Right renal cortex interstitium (tissue), 3 donors: ENCODE data around the gene CDHR2. TPM values are rescaled to one million over a fixed set of nuclear protein-coding genes. Genes with fewer than 3 reads are reported as not detected.

Experiments used
- DNase-seq, 3 donors: peaks; one replicate each; pipeline ENCODE4 v3.0.0-alpha.2; 2013; ENCODE audit warnings: low read depth in 3 of 3, low spot score in 2 of 3
- polyA plus RNA-seq, 3 donors: library from polyadenylated mRNA; unstranded; fragments of 120-200 nt; gene quantifications; one replicate each; pipeline ENCODE4 v1.2.1, GENCODE V29; 2013; ENCODE audit not compliant: insufficient read length in 3 of 3

Gene CDHR2
- polyA plus RNA-seq, 3 donors: 18.9 to 23.1 (median 20.2) TPM

- DNase-seq: no peak
Measured at GRCh38 chr5:176610435-176610773, 61.3 kb downstream of the CDHR2 start.

GRCh38 chr5:176611435-176611834 lies 62.3 kb downstream of the CDHR2 start:
- peak; percentile 51 to 82 (median 56) for DNase-seq

DNA sequence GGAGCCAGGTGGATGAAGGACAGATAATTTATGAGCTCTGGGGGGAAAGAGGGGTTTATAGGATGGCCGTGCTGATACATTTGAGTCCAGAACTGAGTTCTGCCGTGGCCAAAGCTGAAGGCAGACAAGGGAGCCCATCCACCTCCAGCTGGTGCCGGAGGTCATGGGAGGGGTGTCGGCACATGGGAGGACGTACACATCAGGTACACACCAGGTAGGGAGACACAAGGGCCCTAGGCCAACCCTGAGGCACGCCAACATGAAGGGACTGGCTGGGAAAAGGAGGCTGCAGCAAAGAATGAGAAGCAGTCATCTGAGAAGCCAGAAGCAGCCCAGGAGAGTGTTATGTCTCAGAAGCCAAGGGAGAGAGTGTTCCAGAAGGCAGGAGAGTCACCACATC lies 62.9 kb downstream of the CDHR2 start:
- no peak for DNase-seq

DNA sequence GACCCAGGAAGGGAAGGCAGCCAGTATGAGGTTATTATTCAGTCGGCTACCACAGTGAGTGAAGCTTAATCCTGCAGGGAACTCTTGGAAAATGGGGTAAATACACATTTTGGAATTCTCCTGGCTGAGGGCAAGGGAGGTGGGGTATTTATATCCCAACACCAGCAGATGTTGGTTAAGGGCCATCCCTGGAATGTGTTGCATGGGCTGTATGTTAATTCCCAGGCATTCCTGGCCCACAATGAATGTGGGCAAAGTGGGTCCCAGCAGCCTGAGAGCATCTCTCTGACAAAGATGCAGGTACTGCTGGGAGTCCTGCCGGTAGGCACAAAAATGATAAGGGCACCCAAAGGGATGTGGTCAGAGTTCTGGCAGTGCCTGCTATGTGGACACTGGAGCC lies 63.7 kb downstream of the CDHR2 start:
- DNase-seq: no peak

- DNase-seq: no peak
Measured at GRCh38 chr5:176614805-176615478, 65.8 kb downstream of the CDHR2 start.

DNA sequence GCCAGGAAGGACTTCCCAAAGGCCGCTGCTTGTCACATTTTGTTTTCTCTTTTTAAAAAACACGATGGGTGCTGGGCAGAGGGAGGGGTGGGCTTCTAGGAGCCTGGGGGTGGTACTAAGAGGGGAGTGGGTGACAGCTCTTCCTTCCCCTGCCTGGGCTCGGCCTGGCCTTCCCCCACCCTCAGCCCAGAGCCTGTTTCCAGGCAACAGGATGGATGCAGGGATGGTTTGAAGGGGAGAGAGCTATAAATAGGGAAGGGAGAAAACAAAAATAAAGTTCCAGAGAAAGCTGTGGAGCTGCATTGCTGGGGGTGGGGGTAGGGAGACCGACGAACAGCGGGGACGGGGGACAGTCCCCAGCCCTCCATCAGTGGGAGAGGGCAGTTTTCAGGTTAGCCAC lies 67.4 kb downstream of the CDHR2 start:
- no peak for DNase-seq

DNA sequence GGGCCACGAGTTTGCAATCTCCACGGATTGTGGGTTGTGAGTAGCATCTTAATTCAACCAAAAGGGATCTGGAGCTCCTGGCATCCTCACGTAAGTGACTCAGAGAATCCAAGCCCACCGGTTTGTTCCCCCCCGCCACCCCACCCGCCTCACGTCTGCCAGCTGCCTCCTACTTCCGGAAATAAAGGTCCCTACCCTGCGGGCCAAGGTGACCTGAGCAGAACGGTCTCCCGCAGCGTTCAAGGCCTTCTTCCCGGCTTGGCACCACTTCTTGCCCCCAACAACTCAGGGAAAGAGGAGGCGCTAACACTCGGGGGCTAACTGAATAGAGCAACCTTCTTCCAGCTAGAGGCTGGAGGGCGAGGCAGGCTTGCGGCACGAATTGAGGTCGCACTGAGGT lies 69.6 kb downstream of the CDHR2 start:
- DNase-seq: no peak

GRCh38 chr5:176619203-176619568 lies 70.0 kb downstream of the CDHR2 start:
- peak in 1 of 3 donors; percentile 52 for DNase-seq

- DNase-seq: no peak
Measured at GRCh38 chr5:176619569-176620332, 70.6 kb downstream of the CDHR2 start.

DNA sequence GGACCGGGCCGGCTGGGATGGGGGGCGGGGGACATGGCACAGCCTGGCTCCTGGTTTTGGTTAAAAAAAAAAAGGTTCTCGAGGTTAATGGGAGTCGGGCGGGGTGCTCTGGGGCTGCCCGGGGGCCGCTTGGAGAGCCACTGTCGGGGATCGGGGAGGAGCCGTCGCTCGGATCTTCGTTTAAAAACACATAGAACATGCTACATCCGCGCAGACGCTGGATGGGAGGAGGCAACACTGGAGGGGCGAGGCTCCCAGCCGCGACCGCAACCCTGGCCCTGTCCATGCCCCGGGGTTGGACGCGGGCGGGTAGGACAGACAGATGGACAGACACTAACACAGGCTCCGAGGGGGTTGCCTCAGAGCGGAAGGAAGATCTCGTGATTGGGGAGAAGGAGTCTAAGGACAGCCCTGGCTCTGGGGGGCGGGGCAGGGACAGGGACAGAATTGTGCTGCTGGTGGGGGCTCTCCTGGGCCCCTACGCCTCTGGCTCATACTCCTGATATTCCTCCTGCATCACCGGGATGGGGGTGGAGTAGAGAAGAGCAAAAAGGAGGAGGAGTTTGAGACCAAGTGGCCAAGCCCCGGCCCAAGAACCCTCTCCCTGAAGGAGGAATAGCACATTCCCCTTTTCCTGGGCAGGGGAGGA lies 71.3 kb downstream of the CDHR2 start:
- DNase-seq: no peak

DNA sequence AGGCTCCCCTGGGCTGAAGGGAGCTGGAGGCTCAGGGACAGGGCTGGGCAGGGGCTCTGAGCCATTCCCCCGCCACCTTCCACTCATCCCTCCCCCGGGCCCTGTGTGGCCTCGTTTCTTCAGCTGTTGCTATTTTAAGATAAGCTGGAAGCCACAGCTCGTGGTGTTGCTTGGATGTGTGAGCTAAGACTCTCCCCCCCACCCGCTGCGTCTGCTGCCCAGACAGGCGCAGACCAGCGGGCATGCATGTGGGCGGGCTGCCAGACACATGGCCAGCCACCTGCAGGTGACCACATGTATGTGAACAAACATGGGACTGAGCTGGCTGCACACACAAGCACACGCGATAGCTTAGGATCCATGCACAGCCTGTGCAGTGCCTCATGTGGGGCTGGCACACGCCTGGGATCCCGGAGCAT lies 72.5 kb downstream of the CDHR2 start:
- DNase-seq: no peak

- no peak for DNase-seq
Measured at GRCh38 chr5:176624142-176624541, 75.0 kb downstream of the CDHR2 start.

GRCh38 chr5:176624938-176625337 lies 75.8 kb downstream of the CDHR2 start:
- no peak for DNase-seq

- DNase-seq: no peak
Measured at GRCh38 chr5:176625512-176625911, 76.4 kb downstream of the CDHR2 start.

- no peak for DNase-seq
Measured at GRCh38 chr5:176625966-176626875, 77.1 kb downstream of the CDHR2 start.

- no peak for DNase-seq
Measured at GRCh38 chr5:176626876-176627236, 77.7 kb downstream of the CDHR2 start.

DNA sequence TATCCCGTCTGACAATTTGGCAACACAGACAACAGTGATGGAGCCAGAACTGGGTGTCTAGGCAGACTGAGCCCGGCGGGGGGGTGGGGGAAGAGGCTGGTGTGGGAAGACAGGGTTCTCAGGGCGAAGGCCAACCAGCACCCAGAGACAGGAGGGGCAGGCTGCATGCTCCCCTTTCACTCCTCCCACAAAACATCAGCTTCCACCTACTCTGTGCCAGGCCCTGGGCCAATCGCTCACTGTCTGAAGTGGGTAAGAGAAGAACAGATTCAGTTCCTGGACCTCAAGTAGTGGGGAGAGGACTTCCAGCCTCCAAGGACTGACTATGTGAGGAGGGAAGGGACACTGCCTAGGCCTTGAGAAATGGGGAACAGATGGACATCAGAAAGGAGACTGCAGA lies 78.4 kb downstream of the CDHR2 start:
- no peak for DNase-seq

DNA sequence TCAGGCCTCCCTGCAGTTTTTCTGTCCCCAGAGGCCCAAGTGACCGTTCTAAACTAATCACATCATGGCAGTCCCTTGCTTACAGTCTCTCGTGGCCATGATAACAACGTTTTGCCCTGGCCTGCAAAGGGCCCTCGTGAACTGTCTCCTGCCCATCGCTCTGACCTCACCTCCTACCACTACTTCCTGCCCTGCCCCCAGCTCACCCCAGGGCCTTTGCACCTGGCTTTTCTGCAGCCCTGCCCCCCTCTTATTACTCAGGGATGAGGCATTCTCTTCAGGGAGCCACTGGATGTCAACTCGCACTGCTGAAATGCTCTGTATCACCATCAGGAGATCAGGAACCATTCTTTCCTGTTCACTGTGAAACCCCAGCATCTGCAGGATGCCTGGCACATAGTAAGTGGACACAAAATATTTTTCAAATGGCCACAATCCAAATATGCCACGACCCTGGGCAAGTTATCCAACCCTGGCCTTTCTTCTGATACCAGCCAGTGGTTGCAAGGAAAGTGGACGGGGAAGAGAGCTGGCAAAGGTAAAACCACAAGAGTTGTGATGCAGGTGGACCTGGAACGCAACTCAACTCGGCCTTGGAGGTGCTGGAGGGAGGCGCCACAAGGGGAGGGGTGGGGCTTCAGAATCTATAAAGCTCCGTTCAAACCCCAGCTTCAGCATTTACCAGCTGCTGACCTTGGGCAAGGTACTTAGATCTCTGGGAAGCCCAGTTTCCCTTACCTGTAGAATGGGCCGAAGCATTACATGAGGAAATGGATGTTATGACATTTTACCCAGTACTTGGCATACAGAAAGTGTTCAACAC lies 79.5 kb downstream of the CDHR2 start:
- DNase-seq: no peak

GRCh38 chr5:176629317-176629852 lies 80.2 kb downstream of the CDHR2 start:
- DNase-seq: no peak
